Stomach (tissue), 9 donors: Measurements from ENCODE around the gene MYH11. TPM values are rescaled to one million over a fixed set of nuclear protein-coding genes. Genes with fewer than 3 reads are reported as not detected.
A peak's percentile ranks its signal among the peaks of the same experiment; 100 is the strongest.

Experiments
- DNase-seq, 2 donors: peaks; one replicate each; pipeline versions ENCODE4 v3.0.0 to v3.0.0-alpha.2; 2013 to 2019
- H3K27ac ChIP-seq, 5 donors: fragments of 200-600 bp in 4 of 5; sonication (generic) in 4 of 5; one replicate each; pipeline ENCODE4 v1.5.1; 2013 to 2019; ENCODE audit warnings: mild to moderate bottlenecking in 1 of 5, moderate library complexity in 1 of 5
- H3K27me3 ChIP-seq, 3 donors: fragments of 200-600 bp; sonication (generic); one replicate each; pipeline ENCODE4 v1.5.1; 2017 to 2019; ENCODE audit warnings: mixed run types in 1 of 3
- H3K36me3 ChIP-seq, 4 donors: fragments of 200-600 bp; sonication (generic); 1 replicate in 3 of 4; 2 replicates in 1 of 4; pipeline ENCODE4 v1.5.1; 2016 to 2019
- H3K4me1 ChIP-seq, 4 donors: fragments of 200-600 bp; sonication (generic); one replicate each; pipeline ENCODE4 v1.5.1; 2016 to 2019
- H3K4me3 ChIP-seq, 4 donors: fragments of 200-600 bp; sonication (generic) in 3 of 4; one replicate each; pipeline ENCODE4 v1.5.1; 2016 to 2019; ENCODE audit warnings: mild to moderate bottlenecking in 1 of 4
- H3K9me3 ChIP-seq, 4 donors: fragments of 200-600 bp; sonication (generic); one replicate each; pipeline ENCODE4 v1.5.1; 2016 to 2019
- EP300 ChIP-seq: sonication (generic); formaldehyde crosslinking; IDR thresholded peaks from one replicate; pipeline ENCODE4 v1.6.1; 2017; ENCODE audit warnings: antibody characterized with exemption
- POLR2A ChIP-seq, 4 donors: fragments of 450-650 bp; IDR thresholded peaks; one replicate each; pipeline ENCODE4 v1.6.1; 2016; ENCODE audit warnings: antibody characterized with exemption in 4 of 4, control low read depth in 2 of 4, mild to moderate bottlenecking in 1 of 4, moderate library complexity in 1 of 4
- POLR2AphosphoS5 ChIP-seq, 3 donors: sonication (generic); formaldehyde crosslinking; IDR thresholded peaks; one replicate each; pipeline ENCODE4 v1.6.1; 2016; ENCODE audit warnings: antibody characterized with exemption in 3 of 3
- WGBS, 5 donors: extraction: QIAGEN DNeasy Blood & Tissue Kit in 3 of 5; methylation state at CpG; one replicate each; pipeline versions ENCODE4 v1.1.5 to v1.1.7; 2013 to 2018; 5-methylcytosine and 5-hydroxymethylcytosine counted together
- intact Hi-C: fragments of 100-400 bp; cut with DNase I; formaldehyde crosslinking; loops from one replicate; pipeline ENCODE4 v1.15.1; 2023; ENCODE audit warnings: low total_unique reads
- polyA plus RNA-seq, 3 donors: library from polyadenylated mRNA; stranded (reverse); fragments of 200-250 nt; gene quantifications; one replicate each; pipeline ENCODE4 v1.2.3, GENCODE V29; 2013
- total RNA-seq, 5 donors: library from RNA; depleted of rRNA; stranded (reverse); fragments of >200 nt; gene quantifications; one replicate each; pipeline versions ENCODE4 v1.1.0 to v1.2.3, GENCODE V29; 2014 to 2016
- TF ChIP-seq, protein P1 (sequence below), 7 experiments: fragments of 450-650 bp in 4 of 7; fragments of 200-600 bp in 3 of 7; sonication (generic) in 3 of 7; IDR thresholded peaks; one replicate each; pipeline ENCODE4 v1.5.1; 2016 to 2019; ENCODE audit warnings: antibody characterized with exemption in 7 of 7, control low read depth in 2 of 7, mild to moderate bottlenecking in 1 of 7
- donor health status: healthy with polysubstance abuse.
- donor health status: Bipolar disorder and iron deficiency.
- donor health status: healthy.

MYH11 gene
- total and polyA plus RNA-seq, 8 donors: 33.8 to 3,048 (median 865) TPM

DNA sequence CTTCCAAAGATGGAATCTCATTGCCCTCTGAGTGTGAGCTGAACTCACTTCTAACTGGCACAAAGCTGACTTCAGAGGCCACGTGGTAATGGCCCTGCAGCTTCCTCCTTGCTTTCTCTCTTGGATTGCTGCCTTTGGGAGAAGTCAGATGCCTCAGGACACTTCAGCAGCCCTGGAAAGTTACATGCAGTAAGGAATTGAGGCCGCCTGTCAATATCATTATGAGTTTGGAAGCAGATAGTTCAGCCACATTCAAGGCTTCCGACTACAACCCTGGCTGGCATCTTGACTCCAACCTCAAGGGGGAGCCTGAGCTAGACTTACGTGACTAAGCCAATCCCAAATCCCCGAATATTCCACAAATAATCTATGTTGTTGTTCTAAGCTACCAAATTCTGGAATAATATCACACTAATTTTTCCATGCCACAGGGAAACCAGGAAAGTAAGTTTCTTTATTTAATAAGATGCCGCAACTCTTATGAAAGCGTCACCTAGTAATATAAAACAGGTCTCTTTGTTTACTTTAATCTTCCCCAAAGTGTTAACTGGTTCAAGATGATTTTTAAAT lies 18.0 kb upstream of the MYH11 start:
- WGBS, 5 donors: 32 to 43% (median 35%) methylated on average over 7 of the region's 7 CpGs
- Histone ChIP-seq H3K9me3 (no peaks in the 10 kb centered on the region), H3K27ac (peak overlapping the region in 3 of 5 donors; percentile 6 to 74 (median 21)), H3K4me1 (peaks cover 0 to 20% (median 11%) of the 10 kb centered on the region in 4 donors), H3K36me3 (peaks cover 19 to 76% (median 60%) of the 10 kb centered on the region in 4 donors), H3K4me3 (no peak overlapping the region), H3K27me3 (no peaks in the 10 kb centered on the region)
- peak; percentile 59 to 82 for DNase-seq
- intact Hi-C loops: loop anchor here (5.0 kb wide), 1 partner anchor 247 kb away; no protein-coding TSS in a partner anchor
- TF ChIP-seq, protein P1, sequence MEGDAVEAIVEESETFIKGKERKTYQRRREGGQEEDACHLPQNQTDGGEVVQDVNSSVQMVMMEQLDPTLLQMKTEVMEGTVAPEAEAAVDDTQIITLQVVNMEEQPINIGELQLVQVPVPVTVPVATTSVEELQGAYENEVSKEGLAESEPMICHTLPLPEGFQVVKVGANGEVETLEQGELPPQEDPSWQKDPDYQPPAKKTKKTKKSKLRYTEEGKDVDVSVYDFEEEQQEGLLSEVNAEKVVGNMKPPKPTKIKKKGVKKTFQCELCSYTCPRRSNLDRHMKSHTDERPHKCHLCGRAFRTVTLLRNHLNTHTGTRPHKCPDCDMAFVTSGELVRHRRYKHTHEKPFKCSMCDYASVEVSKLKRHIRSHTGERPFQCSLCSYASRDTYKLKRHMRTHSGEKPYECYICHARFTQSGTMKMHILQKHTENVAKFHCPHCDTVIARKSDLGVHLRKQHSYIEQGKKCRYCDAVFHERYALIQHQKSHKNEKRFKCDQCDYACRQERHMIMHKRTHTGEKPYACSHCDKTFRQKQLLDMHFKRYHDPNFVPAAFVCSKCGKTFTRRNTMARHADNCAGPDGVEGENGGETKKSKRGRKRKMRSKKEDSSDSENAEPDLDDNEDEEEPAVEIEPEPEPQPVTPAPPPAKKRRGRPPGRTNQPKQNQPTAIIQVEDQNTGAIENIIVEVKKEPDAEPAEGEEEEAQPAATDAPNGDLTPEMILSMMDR (IDR thresholded peaks at IDR 0.05): peak in 4 of 7 experiments; percentile 58 to 73 (median 64)
- no peak for TF ChIP-seq POLR2A (IDR thresholded peaks at IDR 0.05)

DNA sequence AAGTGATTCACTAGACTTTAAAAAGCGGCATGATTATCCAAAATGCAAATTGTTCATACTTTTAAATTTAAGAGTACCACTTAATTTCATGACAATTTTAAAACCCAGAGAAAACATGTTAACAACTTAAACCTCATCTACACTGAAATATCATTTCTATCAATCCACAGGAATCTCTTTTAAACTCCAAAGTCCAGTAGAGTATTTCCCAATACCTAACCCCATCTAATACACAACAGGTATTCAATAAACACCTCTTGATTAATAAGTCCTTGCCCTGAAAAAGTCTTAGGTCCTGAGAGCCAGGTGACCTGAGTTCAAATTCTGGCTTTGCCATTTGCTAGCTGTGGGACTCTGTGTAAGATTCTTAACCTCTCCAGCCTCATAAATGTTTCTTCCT lies 16.9 kb upstream of the MYH11 start:
- peaks cover 0 to 15% (median 8%) of the 10 kb centered on the region in 4 donors for H3K4me1 ChIP-seq
- TF ChIP-seq POLR2AphosphoS5 (IDR thresholded peaks at IDR 0.05): no peak
- TF ChIP-seq, protein P1 (IDR thresholded peaks at IDR 0.05): no peak
- no peak for TF ChIP-seq POLR2A (IDR thresholded peaks at IDR 0.05)
- TF ChIP-seq EP300: no peak
- intact Hi-C loops: no loop called here
- no peak overlapping the region for H3K4me3 ChIP-seq
- H3K36me3 ChIP-seq: peaks cover 19 to 77% (median 67%) of the 10 kb centered on the region in 4 donors
- H3K9me3 ChIP-seq: no peaks in the 10 kb centered on the region
- WGBS, 5 donors: 89 to 100% (median 95%) methylated on average over 1 of the region's 1 CpG
- H3K27ac ChIP-seq: peak overlapping the region in 2 of 5 donors; percentile 12 to 74
- H3K27me3 ChIP-seq: no peaks in the 10 kb centered on the region
- DNase-seq: no peak

DNA sequence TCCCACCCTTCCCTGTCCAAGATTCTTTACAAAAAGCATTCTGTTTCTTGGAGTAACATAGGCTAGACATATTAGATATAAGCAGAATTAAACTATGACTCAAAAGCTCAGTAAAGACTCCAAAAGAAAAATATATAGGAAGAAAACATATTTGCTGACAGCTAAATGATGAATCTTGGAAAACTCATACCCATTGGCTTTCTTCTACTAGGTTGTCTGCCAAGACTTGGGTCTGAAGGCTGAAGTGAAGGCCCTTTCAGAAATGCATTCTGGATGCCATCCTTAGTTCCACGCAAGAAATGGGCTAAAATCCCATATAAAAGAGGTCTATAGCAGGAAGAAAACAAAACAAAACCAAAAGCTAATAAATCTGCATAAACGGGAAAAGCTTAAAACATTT lies 16.5 kb upstream of the MYH11 start:
- Histone ChIP-seq H3K4me3 (no peak overlapping the region), H3K9me3 (no peaks in the 10 kb centered on the region), H3K27me3 (no peaks in the 10 kb centered on the region), H3K27ac (peak overlapping the region in 2 of 5 donors; percentile 12 to 74), H3K36me3 (peaks cover 19 to 77% (median 67%) of the 10 kb centered on the region in 4 donors), H3K4me1 (peaks cover 0 to 16% (median 8%) of the 10 kb centered on the region in 4 donors)
- 77 to 94% (median 85%) methylated on average over 2 of the region's 2 CpGs for WGBS, 5 donors
- no peak for DNase-seq
- TF ChIP-seq POLR2AphosphoS5 (IDR thresholded peaks at IDR 0.05): no peak
- no peak for TF ChIP-seq POLR2A (IDR thresholded peaks at IDR 0.05)
- TF ChIP-seq, protein P1 (IDR thresholded peaks at IDR 0.05): no peak
- no peak for TF ChIP-seq EP300
- intact Hi-C loops: no loop called here

DNA sequence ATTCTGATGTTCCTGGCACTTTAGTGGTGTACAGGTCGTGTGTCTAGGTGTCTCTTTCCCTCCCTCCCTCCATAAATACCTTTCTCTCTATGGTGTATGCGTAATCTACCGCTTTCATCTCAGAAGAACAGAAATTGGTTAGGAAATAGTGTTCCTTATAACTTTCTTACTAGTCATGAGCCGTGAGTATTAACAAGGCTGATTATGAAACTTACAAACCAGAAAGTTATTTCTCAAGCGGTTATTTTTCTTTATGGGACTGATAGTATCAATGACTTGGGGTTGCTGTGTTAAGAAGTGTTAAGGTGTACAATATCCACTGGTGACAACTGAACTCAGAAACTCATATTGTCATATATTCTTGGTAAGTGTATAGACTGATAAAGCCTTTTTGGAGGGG lies 13.2 kb upstream of the MYH11 start:
- TF ChIP-seq POLR2AphosphoS5 (IDR thresholded peaks at IDR 0.05) (no peak), EP300 (no peak), POLR2A (IDR thresholded peaks at IDR 0.05) (no peak)
- TF ChIP-seq, protein P1 (IDR thresholded peaks at IDR 0.05): no peak
- peaks cover 7 to 84% (median 77%) of the 10 kb centered on the region in 4 donors for H3K36me3 ChIP-seq
- DNase-seq: no peak
- WGBS, 5 donors: 74 to 90% (median 85%) methylated on average over 5 of the region's 5 CpGs
- intact Hi-C loops: no loop called here
- no peak overlapping the region for H3K27ac ChIP-seq
- H3K27me3 ChIP-seq: no peaks in the 10 kb centered on the region
- H3K9me3 ChIP-seq: no peaks in the 10 kb centered on the region
- H3K4me3 ChIP-seq: no peak overlapping the region
- peaks cover 0 to 31% (median 4%) of the 10 kb centered on the region in 4 donors for H3K4me1 ChIP-seq
